Sigmoid colon (tissue), 4 donors: ENCODE measurements around the gene ATF4.

ENCODE experiments used
- EP300 ChIP-seq, 4 donors: sonication (generic); formaldehyde crosslinking; IDR thresholded peaks; one replicate each; pipeline ENCODE4 v1.6.1; 2017; ENCODE audit warnings: antibody characterized with exemption in 4 of 4
- POLR2A ChIP-seq, 2 donors: fragments of 450-650 bp; IDR thresholded peaks; one replicate each; pipeline ENCODE4 v1.6.1; 2016; ENCODE audit warnings: antibody characterized with exemption in 2 of 2, mild to moderate bottlenecking in 2 of 2, moderate library complexity in 2 of 2
- TF ChIP-seq, protein P1 (sequence below), 4 experiments: fragments of 450-650 bp in 3 of 4; fragments of 200-600 bp in 1 of 4; IDR thresholded peaks; one replicate each; pipeline ENCODE4 v1.5.1; 2016 to 2019; ENCODE audit warnings: antibody characterized with exemption in 4 of 4, mild to moderate bottlenecking in 3 of 4, moderate library complexity in 2 of 4

DNA sequence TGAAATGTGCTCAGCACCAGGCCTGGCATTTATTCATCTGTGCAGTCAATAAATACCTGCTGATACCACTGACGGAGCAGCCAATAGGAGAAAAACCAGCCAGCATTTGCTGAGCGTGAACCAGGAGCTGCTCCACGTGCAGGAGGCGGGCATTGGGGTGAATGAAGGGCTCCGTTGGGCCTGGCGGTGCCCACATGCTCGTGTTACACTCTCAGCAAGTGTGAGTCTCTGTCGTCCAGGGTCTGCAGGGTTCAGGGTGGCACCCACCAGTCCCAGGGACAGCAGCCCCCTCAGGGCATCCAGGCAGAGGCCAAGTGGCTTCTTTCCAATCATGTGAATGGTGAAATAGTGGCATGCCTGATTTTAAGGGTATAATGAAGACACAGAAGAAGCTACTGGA, 16.3 kb downstream of the ATF4 start:
- TF ChIP-seq, protein P1, sequence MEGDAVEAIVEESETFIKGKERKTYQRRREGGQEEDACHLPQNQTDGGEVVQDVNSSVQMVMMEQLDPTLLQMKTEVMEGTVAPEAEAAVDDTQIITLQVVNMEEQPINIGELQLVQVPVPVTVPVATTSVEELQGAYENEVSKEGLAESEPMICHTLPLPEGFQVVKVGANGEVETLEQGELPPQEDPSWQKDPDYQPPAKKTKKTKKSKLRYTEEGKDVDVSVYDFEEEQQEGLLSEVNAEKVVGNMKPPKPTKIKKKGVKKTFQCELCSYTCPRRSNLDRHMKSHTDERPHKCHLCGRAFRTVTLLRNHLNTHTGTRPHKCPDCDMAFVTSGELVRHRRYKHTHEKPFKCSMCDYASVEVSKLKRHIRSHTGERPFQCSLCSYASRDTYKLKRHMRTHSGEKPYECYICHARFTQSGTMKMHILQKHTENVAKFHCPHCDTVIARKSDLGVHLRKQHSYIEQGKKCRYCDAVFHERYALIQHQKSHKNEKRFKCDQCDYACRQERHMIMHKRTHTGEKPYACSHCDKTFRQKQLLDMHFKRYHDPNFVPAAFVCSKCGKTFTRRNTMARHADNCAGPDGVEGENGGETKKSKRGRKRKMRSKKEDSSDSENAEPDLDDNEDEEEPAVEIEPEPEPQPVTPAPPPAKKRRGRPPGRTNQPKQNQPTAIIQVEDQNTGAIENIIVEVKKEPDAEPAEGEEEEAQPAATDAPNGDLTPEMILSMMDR (IDR thresholded peaks at IDR 0.05) = no peak
- TF ChIP-seq POLR2A (IDR thresholded peaks at IDR 0.05) (no peak), EP300 (IDR thresholded peaks at IDR 0.05) (no peak)
